ENCODE data around the gene DUSP3.
A peak's percentile ranks its signal among the peaks of the same experiment; 100 is the strongest.

The DUSP3 gene

GRCh38 chr17:43723697-43724359 is 54.9 kb downstream of the DUSP3 start:
- DNase-seq = no peak

- no peak for DNase-seq
Observed at GRCh38 chr17:43722870-43723665, 55.7 kb downstream of the DUSP3 start.

- DNase-seq = no peak
Observed at GRCh38 chr17:43722269-43722619, 56.5 kb downstream of the DUSP3 start.

GRCh38 chr17:43721537-43722268 is 57.1 kb downstream of the DUSP3 start:
- DNase-seq = no peak

GRCh38 chr17:43720311-43721060 is 58.3 kb downstream of the DUSP3 start:
- DNase-seq = peak; percentile 85

GRCh38 chr17:43719578-43719977 is 59.2 kb downstream of the DUSP3 start:
- no peak for DNase-seq

- no peak for DNase-seq
Observed at GRCh38 chr17:43718544-43718943, 60.2 kb downstream of the DUSP3 start.

GRCh38 chr17:43717913-43718312 is 60.9 kb downstream of the DUSP3 start:
- no peak for DNase-seq

Measured in CD4-positive, alpha-beta T cell treated with Interleukin-17A for 4 hours (primary cell).